Measurements from ENCODE around the gene MPEG1.

DNA sequence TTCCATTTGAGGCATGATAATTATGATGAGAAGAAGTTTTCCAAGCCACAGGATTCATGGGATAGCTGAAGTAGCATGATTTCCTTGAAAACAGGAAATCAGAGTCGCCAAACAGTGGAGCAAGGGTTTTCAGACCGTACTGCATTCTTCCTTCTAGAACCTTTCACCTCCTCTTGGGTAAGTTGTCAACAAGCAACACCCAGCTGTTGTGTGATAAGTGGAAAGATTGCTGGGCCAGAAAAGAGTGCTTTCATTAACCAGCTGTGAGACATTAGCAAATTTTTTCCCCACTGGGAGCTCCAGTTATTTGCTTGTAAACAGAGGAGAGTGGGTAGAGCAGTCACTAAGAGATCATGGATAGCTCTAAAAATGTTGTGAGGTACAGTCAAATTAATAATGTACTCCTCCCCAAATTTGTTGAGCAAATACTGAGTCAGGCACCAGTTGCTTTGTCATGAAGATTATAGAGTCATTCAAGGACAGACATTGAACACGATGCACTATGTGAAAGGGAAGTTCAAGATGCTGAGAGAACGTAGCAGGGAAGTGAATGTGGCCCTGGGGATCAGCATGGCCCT lies 11.7 kb upstream of the MPEG1 start:
- TF ChIP-seq POLR2AphosphoS5 (IDR thresholded peaks at IDR 0.05; ENCODE audit: low read depth, low read length) (no peak), POLR2A (IDR thresholded peaks at IDR 0.05; ENCODE audit: low read depth, low read length) (no peak), TAF1 (IDR thresholded peaks at IDR 0.05; ENCODE audit: low read depth, low read length) (no peak), PAX5 (IDR thresholded peaks at IDR 0.05; ENCODE audit: insufficient read depth, low read length, severe bottlenecking) (no peak), SPI1 (IDR thresholded peaks at IDR 0.05; ENCODE audit: low read depth, low read length) (0 out of 2 replicates have a peak, but pooled peaks have one; percentile 29), POU2F2 (IDR thresholded peaks at IDR 0.05; ENCODE audit: low read depth, low read length) (no peak)

Measured in GM12891 (cell line).